Tibial nerve (tissue), 4 donors: ENCODE measurements around the gene WDR64.

Experiments
- CTCF ChIP-seq, 5 experiments: fragments of 200-600 bp in 3 of 5; fragments of 450-650 bp in 2 of 5; sonication (generic) in 3 of 5; IDR thresholded peaks; one replicate each; pipeline ENCODE4 v1.5.1; 2016 to 2019; ENCODE audit warnings: antibody characterized with exemption in 5 of 5, mild to moderate bottlenecking in 3 of 5, moderate library complexity in 2 of 5
- EP300 ChIP-seq, 2 donors: sonication (generic); formaldehyde crosslinking; IDR thresholded peaks; one replicate each; pipeline ENCODE4 v1.6.1; 2017; ENCODE audit warnings: antibody characterized with exemption in 2 of 2, mild to moderate bottlenecking in 1 of 2
- POLR2A ChIP-seq, 2 donors: fragments of 450-650 bp; IDR thresholded peaks; one replicate each; pipeline ENCODE4 v1.6.1; 2017; ENCODE audit warnings: antibody characterized with exemption in 2 of 2, mild to moderate bottlenecking in 2 of 2, moderate library complexity in 2 of 2

GRCh38 chr1:241822846-241823245, 170.8 kb downstream of the WDR64 start:
- TF ChIP-seq CTCF (IDR thresholded peaks at IDR 0.05) (no peak), POLR2A (IDR thresholded peaks at IDR 0.05) (no peak), EP300 (IDR thresholded peaks at IDR 0.05) (no peak)
